ENCODE results near the gene CACNA1I.

CACNA1I gene

DNA sequence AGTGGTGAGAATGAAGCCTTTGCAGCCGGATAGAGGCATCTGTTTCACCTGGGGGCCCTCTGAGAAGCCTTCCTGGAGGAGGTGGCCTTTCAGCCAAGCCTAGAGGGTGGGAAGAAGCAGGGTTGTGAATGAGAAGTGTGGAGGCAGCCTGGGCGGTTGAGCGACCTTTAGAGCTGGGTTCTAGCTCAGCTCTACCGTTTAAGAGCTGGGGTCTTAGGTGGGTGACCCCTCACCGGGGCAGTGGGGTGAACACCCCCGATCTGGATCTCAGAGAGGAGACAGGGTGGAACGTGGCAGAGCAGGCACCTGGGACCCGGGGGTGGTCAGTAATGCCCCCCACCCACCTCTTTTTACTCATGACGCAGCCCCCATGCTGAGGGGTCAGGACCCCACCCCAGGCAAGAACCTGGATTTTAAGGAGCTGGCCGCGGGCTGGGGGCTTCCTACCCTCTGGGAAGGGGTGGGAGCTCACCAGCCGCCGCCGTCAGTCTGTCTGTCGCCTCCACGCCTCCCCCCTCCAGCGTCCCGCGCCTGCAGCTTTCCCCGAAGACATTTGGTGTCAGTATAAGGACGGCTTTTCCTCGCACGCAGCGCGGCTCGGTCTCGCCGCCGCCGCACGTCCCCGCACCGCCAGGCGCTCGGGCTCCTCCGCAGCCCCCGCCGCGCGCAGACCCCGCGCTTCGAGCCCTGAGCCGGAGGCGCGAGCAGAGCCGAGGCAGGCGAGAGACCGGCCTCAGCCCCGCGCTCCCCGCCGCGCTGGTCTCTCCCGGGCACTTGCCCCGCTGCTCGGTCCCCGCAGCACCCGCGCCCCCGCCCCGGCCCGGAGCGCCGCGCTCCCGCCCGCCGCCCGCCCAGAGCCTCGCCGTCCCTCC, 13.3 kb upstream of the CACNA1I start:
- no peaks in the 10 kb centered on the region for H3K9me3 ChIP-seq (ENCODE audit: control insufficient read depth, low read length)
- H3K4me1 ChIP-seq (ENCODE audit: control insufficient read depth, insufficient read depth, low read length, poor library complexity, severe bottlenecking) = peaks cover 11% of the 10 kb centered on the region
- H3K27me3 ChIP-seq (replicated peaks; ENCODE audit: control insufficient read depth, insufficient read depth, low read length, poor library complexity, severe bottlenecking) = peaks cover 25% of the 10 kb centered on the region
- no peak overlapping the region for H3K27ac ChIP-seq (ENCODE audit: insufficient read depth, low read length, poor library complexity, severe bottlenecking)
- H3K4me3 ChIP-seq (ENCODE audit: insufficient read depth, low read depth, low read length, poor library complexity, severe bottlenecking) = peak overlapping the region; percentile 25
- H3K36me3 ChIP-seq (ENCODE audit: control insufficient read depth, insufficient read depth, low read length) = no peaks in the 10 kb centered on the region
- DNase-seq = no peak

GRCh38 chr22:39558254-39558727, 12.3 kb upstream of the CACNA1I start:
- Histone ChIP-seq H3K9me3 (ENCODE audit: control insufficient read depth, low read length) (no peaks in the 10 kb centered on the region), H3K27ac (ENCODE audit: insufficient read depth, low read length, poor library complexity, severe bottlenecking) (no peak overlapping the region), H3K36me3 (ENCODE audit: control insufficient read depth, insufficient read depth, low read length) (no peaks in the 10 kb centered on the region), H3K4me3 (ENCODE audit: insufficient read depth, low read depth, low read length, poor library complexity, severe bottlenecking) (no peak overlapping the region), H3K4me1 (ENCODE audit: control insufficient read depth, insufficient read depth, low read length, poor library complexity, severe bottlenecking) (peaks cover 11% of the 10 kb centered on the region), H3K27me3 (replicated peaks; ENCODE audit: control insufficient read depth, insufficient read depth, low read length, poor library complexity, severe bottlenecking) (peaks cover 25% of the 10 kb centered on the region)
- DNase-seq = no peak

DNA sequence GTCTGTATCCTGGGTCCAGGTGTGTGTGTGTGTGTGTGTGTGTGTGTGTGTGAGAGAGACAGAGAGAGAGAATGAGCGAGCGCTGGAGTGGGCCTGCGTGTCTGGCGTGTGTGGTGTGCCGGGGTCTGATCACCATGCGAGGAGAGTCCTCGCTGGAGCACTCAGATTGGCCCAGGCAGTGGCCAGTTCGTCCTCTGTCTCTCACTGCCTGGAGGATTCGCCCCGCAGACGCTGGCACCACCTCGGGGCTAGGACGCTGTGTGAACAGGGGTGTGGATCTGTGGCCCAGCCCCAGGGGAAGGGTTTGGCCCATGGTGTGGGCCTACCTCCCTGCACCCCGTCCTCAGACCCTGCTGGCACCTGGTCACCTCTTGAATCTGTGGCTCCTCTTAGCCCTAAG, 11.6 kb upstream of the CACNA1I start:
- Histone ChIP-seq H3K27ac (ENCODE audit: insufficient read depth, low read length, poor library complexity, severe bottlenecking) (no peak overlapping the region), H3K4me3 (ENCODE audit: insufficient read depth, low read depth, low read length, poor library complexity, severe bottlenecking) (no peak overlapping the region), H3K36me3 (ENCODE audit: control insufficient read depth, insufficient read depth, low read length) (no peaks in the 10 kb centered on the region), H3K9me3 (ENCODE audit: control insufficient read depth, low read length) (no peaks in the 10 kb centered on the region), H3K27me3 (replicated peaks; ENCODE audit: control insufficient read depth, insufficient read depth, low read length, poor library complexity, severe bottlenecking) (peaks cover 25% of the 10 kb centered on the region), H3K4me1 (ENCODE audit: control insufficient read depth, insufficient read depth, low read length, poor library complexity, severe bottlenecking) (peaks cover 11% of the 10 kb centered on the region)
- DNase-seq = no peak

GRCh38 chr22:39559456-39560105, 11.0 kb upstream of the CACNA1I start:
- peaks cover 25% of the 10 kb centered on the region for H3K27me3 ChIP-seq (replicated peaks; ENCODE audit: control insufficient read depth, insufficient read depth, low read length, poor library complexity, severe bottlenecking)
- H3K4me3 ChIP-seq (ENCODE audit: insufficient read depth, low read depth, low read length, poor library complexity, severe bottlenecking) = no peak overlapping the region
- DNase-seq = no peak
- no peak overlapping the region for H3K27ac ChIP-seq (ENCODE audit: insufficient read depth, low read length, poor library complexity, severe bottlenecking)
- H3K4me1 ChIP-seq (ENCODE audit: control insufficient read depth, insufficient read depth, low read length, poor library complexity, severe bottlenecking) = peaks cover 11% of the 10 kb centered on the region
- no peaks in the 10 kb centered on the region for H3K36me3 ChIP-seq (ENCODE audit: control insufficient read depth, insufficient read depth, low read length)
- no peaks in the 10 kb centered on the region for H3K9me3 ChIP-seq (ENCODE audit: control insufficient read depth, low read length)

- DNase-seq = no peak
- Histone ChIP-seq H3K4me1 (ENCODE audit: control insufficient read depth, insufficient read depth, low read length, poor library complexity, severe bottlenecking) (peaks cover 11% of the 10 kb centered on the region), H3K36me3 (ENCODE audit: control insufficient read depth, insufficient read depth, low read length) (no peaks in the 10 kb centered on the region), H3K27me3 (replicated peaks; ENCODE audit: control insufficient read depth, insufficient read depth, low read length, poor library complexity, severe bottlenecking) (peaks cover 25% of the 10 kb centered on the region), H3K4me3 (ENCODE audit: insufficient read depth, low read depth, low read length, poor library complexity, severe bottlenecking) (no peak overlapping the region), H3K27ac (ENCODE audit: insufficient read depth, low read length, poor library complexity, severe bottlenecking) (no peak overlapping the region), H3K9me3 (ENCODE audit: control insufficient read depth, low read length) (no peaks in the 10 kb centered on the region)
These were observed 10.4 kb upstream of the CACNA1I start for GRCh38 chr22:39560127-39560526.

DNA sequence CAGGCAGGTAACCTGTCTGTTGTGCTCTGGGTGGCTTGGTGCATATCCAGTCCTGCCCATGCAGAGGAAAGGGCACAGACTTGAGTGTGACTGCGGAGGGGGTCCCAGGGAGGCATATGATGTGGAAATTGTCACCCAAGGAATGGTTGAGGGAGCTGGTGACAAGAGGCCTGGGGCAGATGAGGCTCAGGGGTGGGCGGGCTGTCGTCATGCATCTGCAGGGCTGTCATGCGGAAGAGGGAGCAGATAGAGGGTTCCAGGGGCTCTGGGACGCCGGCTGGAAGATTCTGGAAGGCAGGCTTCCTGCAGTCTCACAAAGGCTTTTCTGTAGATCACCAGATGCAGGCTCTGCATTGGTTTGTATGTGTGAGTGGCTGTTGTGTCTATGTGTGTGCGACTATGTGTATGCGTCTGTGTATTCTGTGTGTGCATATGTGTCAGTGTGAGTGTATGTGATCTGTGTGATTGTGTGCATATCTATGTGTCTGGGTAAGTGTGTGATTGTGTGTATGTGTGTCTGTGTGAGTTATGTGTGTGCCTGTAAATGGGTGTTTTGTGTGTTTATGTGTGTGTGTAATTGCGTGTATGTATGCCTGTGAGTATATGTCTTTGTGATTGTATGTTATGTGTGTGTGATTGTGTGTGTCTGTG, 7.6 kb upstream of the CACNA1I start:
- peaks cover 15% of the 10 kb centered on the region for H3K4me1 ChIP-seq (ENCODE audit: control insufficient read depth, insufficient read depth, low read length, poor library complexity, severe bottlenecking)
- no peak overlapping the region for H3K27ac ChIP-seq (ENCODE audit: insufficient read depth, low read length, poor library complexity, severe bottlenecking)
- H3K4me3 ChIP-seq (ENCODE audit: insufficient read depth, low read depth, low read length, poor library complexity, severe bottlenecking) = no peak overlapping the region
- no peaks in the 10 kb centered on the region for H3K36me3 ChIP-seq (ENCODE audit: control insufficient read depth, insufficient read depth, low read length)
- no peak for DNase-seq
- no peaks in the 10 kb centered on the region for H3K9me3 ChIP-seq (ENCODE audit: control insufficient read depth, low read length)
- peaks cover 7% of the 10 kb centered on the region for H3K27me3 ChIP-seq (replicated peaks; ENCODE audit: control insufficient read depth, insufficient read depth, low read length, poor library complexity, severe bottlenecking)

DNA sequence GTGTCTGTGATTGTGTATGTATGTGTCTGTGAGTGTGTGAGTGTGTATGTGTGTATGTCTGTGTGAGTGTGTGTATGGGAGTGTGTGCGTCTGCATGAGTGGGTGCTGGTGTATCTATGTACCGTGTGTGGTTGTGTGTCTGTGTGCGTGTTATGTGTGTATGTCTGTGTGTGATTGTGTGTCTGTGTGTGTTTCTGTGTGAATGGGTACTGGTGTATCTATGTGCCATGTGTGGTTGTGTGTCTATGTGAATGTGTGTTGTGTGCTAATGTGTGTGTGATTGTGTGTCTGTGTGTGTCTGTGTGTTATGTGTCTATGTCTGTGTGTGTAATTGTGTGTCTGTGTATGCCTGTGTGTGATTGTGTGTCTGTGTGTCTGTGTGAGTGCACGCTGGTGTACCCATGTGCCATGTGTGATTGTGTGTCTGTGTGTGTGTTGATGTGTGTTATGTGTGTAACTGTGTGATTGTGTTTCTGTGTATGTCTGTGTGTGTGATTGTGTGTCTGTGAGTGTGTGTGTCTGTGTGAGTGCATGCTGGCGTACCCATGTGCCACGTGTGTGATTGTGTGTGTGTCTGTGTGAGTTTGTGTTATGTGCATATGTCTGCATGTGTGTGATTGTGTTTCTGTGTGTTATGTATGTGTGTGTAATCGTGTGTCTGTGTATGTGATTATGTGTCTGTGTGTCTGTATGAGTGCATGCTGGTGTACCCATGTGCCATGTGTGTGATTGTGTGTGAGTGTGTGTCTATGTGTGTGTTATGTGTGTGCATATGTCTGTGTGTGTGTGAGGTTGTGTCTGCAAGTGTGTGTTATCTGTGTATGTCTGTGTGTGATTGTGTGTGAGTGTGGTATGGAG, 6.8 kb upstream of the CACNA1I start:
- DNase-seq = no peak
- no peaks in the 10 kb centered on the region for H3K9me3 ChIP-seq (ENCODE audit: control insufficient read depth, low read length)
- no peaks in the 10 kb centered on the region for H3K27me3 ChIP-seq (replicated peaks; ENCODE audit: control insufficient read depth, insufficient read depth, low read length, poor library complexity, severe bottlenecking)
- no peak overlapping the region for H3K27ac ChIP-seq (ENCODE audit: insufficient read depth, low read length, poor library complexity, severe bottlenecking)
- no peak overlapping the region for H3K4me3 ChIP-seq (ENCODE audit: insufficient read depth, low read depth, low read length, poor library complexity, severe bottlenecking)
- peaks cover 9% of the 10 kb centered on the region for H3K4me1 ChIP-seq (ENCODE audit: control insufficient read depth, insufficient read depth, low read length, poor library complexity, severe bottlenecking)
- no peaks in the 10 kb centered on the region for H3K36me3 ChIP-seq (ENCODE audit: control insufficient read depth, insufficient read depth, low read length)

DNA sequence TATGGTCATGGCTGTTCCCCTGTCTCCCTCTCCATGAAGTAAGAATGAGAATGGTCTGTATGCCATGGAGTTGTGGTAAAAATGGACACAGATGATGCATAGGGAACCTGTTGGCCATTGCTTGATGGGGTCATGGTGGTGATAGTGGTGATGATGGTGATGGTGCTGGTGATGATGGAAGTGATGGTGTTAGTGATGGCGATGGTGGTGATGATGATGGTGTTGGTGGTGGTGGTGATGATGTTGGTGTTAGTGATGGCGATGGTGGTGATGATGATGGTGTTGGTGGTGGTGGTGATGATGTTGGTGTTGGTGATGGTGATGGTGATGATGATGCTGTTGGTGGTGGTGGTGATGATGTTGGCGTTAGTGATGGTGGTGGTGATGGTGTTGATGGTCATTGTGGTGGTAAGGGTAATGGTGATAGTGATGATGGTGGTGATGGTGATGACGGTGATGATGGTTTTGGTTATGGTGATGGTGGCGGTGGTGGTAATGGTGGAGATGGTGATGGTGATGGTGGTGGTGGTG, 5.1 kb upstream of the CACNA1I start:
- Histone ChIP-seq H3K27me3 (replicated peaks; ENCODE audit: control insufficient read depth, insufficient read depth, low read length, poor library complexity, severe bottlenecking) (no peaks in the 10 kb centered on the region), H3K36me3 (ENCODE audit: control insufficient read depth, insufficient read depth, low read length) (no peaks in the 10 kb centered on the region)

DNA sequence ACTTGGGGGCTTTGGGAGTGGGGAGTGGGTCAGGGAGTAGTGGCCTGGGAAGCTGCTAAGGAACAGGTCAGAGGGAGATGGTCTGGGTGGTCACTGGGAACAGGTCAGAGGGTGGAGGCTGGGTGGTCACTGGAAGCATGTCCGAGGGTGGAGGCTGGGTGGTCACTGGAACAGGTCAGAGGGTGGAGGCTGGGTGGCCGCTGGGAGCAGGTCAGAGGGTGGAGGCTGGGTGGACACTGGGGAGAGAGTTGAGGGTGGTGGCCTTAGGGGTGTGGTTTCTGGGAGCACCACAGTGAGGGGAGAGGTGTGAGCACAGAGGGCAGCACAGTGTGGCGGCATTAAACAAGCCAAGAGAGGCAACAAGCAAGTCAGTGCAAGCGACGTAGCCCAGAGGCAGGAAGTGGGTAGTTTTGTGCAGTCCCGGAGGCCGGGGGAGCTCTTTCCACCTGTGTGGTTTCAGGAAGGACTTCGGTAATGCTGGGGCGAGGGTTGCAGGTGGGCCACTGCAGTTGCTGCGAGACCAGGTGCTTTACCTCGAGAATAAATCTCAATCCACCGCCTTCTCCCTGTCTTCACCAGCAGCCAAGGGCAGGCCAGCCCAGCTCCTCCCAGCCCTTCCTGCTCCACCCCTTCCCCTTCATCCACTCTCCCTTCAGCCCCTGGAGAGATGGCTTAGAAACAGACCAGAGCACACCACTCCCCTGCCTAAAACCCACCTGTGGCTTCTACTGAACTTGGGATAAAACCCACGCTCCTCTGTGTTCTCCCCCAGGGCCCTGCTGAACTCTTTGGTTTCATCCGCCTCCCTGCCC, 3.2 kb upstream of the CACNA1I start:
- no peak overlapping the region for H3K27ac ChIP-seq (ENCODE audit: insufficient read depth, low read length, poor library complexity, severe bottlenecking)
- peaks cover 9% of the 10 kb centered on the region for H3K4me1 ChIP-seq (ENCODE audit: control insufficient read depth, insufficient read depth, low read length, poor library complexity, severe bottlenecking)
- H3K9me3 ChIP-seq (ENCODE audit: control insufficient read depth, low read length) = no peaks in the 10 kb centered on the region
- H3K36me3 ChIP-seq (ENCODE audit: control insufficient read depth, insufficient read depth, low read length) = no peaks in the 10 kb centered on the region
- no peaks in the 10 kb centered on the region for H3K27me3 ChIP-seq (replicated peaks; ENCODE audit: control insufficient read depth, insufficient read depth, low read length, poor library complexity, severe bottlenecking)
- H3K4me3 ChIP-seq (ENCODE audit: insufficient read depth, low read depth, low read length, poor library complexity, severe bottlenecking) = no peak overlapping the region
- peak in 2 of 3 donors; percentile 8 to 9 for DNase-seq

More for the DNA sequence above, 5.1 kb upstream of the CACNA1I start:
- Histone ChIP-seq H3K4me1 (ENCODE audit: control insufficient read depth, insufficient read depth, low read length, poor library complexity, severe bottlenecking) (peaks cover 9% of the 10 kb centered on the region), H3K9me3 (ENCODE audit: control insufficient read depth, low read length) (no peaks in the 10 kb centered on the region), H3K4me3 (ENCODE audit: insufficient read depth, low read depth, low read length, poor library complexity, severe bottlenecking) (no peak overlapping the region), H3K27ac (ENCODE audit: insufficient read depth, low read length, poor library complexity, severe bottlenecking) (no peak overlapping the region)
- DNase-seq = no peak
